Kidney (tissue), 14 donors: Measurements from ENCODE around the gene ATG101. TPM values are rescaled to one million over a fixed set of nuclear protein-coding genes. Genes with fewer than 3 reads are reported as not detected.

Experiments
- DNase-seq, 5 donors: peaks; one replicate each; pipeline ENCODE4 v3.0.0-alpha.2; 2013 to 2020
- FAIRE-seq: peaks from 2 replicates; lab custom pipeline; 2012; peaks lifted over from hg19 to GRCh38; lab: Jason Lieb, UNC
- H3K27ac ChIP-seq, 2 donors: one replicate each; pipeline ENCODE4 v1.7.0; 2013; ENCODE audit warnings: low read depth in 2 of 2, low read length in 2 of 2, inconsistent platforms in 1 of 2
- H3K27me3 ChIP-seq: one replicate; pipeline ENCODE4 v1.7.1; 2013; ENCODE audit warnings: low read length, inconsistent platforms; ENCODE audit not compliant: control insufficient read depth, insufficient read depth
- H3K36me3 ChIP-seq, 3 donors: one replicate each; pipeline versions ENCODE4 v1.7.0 to v1.7.1; 2013; ENCODE audit warnings: low read length in 3 of 3, control low read depth in 1 of 3, inconsistent platforms in 1 of 3; ENCODE audit not compliant: insufficient read depth in 3 of 3, control insufficient read depth in 2 of 3
- H3K4me1 ChIP-seq, 3 donors: one replicate each; pipeline versions ENCODE4 v1.7.0 to v1.7.1; 2013; ENCODE audit warnings: low read length in 3 of 3, inconsistent platforms in 1 of 3, low read depth in 1 of 3; ENCODE audit not compliant: control insufficient read depth in 2 of 3, insufficient read depth in 2 of 3
- H3K4me3 ChIP-seq, 3 donors: one replicate each; pipeline versions ENCODE4 v1.7.0 to v1.8.1; 2013; ENCODE audit warnings: low read length in 3 of 3, control low read depth in 1 of 3, inconsistent platforms in 1 of 3
- H3K9ac ChIP-seq, 3 donors: one replicate each; pipeline versions ENCODE4 v1.7.0 to v1.7.1; 2013; ENCODE audit warnings: low read length in 3 of 3, control low read depth in 1 of 3, inconsistent platforms in 1 of 3
- H3K9me3 ChIP-seq, 3 donors: one replicate each; pipeline versions ENCODE4 v1.7.0 to v1.7.1; 2013; ENCODE audit warnings: low read length in 3 of 3, control low read depth in 1 of 3, inconsistent platforms in 1 of 3; ENCODE audit not compliant: control insufficient read depth in 2 of 3, insufficient read depth in 1 of 3
- intact Hi-C: fragments of 100-400 bp; cut with DNase I; formaldehyde crosslinking; loops from one replicate; pipeline ENCODE4 v1.11.1; 2022
- polyA plus RNA-seq: library from polyadenylated mRNA; stranded (reverse); fragments of 350-450 nt; fragmentation: Illumina TruSeq; extraction: RNeasy Lipid Tissue Mini Kit (QIAGEN cat#74804); gene quantifications from one replicate; pipeline ENCODE4 v1.2.3, GENCODE V29; 2014; ENCODE audit warnings: low read depth, low replicate concordance; ENCODE audit not compliant: insufficient read depth
- total RNA-seq: library from RNA; stranded (reverse); fragmentation: NEBNext Ultra II Directional; extraction: Animal tissue kit (Norgen Biotek cat#: 25700); gene quantifications from one replicate; pipeline ENCODE4 v1.2.1, GENCODE V29; 2021
- TF ChIP-seq, protein P1 (sequence below): IDR thresholded peaks from 3 replicates; pipeline ENCODE4 v1.5.1; 2012; ENCODE audit warnings: mild to moderate bottlenecking, moderate library complexity, borderline replicate concordance; ENCODE audit not compliant: insufficient read depth; ENCODE audit errors: extremely low read depth
- donor health status: control.
- donor health status: control.
- donor health status: control.
- donor health status: control.
- donor health status: control.
- donor health status: DM: yes; HTN: yes; CAD: no.
- donor health status: Normal renal cell carcinoma (clear cell type).

Gene ATG101
- total and polyA plus RNA-seq, 2 donors from 2014 or later: 32.1 to 53.0 TPM

DNA sequence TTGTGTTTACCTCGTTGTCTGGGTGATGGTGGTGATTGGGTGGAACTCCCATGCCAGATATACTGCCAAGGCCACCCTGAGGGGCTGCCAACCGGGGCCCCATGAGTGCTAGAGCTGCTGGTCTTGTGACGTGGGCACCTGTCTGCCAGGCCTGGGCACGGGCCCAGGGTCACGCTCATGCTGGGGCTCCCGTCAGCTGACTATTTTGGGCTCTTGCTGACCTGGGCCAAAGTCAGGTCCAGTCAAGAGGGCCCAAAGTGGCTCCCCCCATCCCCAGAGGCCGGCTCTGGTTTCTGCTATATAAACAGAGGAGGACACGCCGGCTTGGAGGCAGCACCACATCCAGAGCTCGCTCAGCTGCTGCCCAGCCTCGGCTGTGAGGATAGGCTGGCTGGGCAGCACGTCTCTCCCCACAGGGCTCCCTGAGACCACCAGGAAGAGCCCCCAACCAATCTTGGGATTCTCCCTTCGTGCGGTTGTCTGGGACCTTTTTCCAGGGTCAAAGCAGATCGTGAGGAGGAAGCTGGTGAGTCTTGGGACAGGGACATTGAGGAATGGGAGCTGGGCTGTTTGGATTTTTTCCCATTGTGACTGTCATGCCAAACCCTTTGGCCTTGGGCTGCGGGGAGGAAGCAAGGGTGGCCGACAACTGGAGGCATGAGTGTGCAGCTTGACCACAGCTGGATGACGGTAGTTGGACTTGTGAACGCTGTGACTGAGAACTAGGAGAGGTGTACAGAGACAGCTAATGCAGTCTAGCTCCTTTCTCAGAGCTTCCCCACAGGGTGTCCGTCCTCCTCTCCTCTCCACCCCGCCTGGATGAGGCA is 26.2 kb upstream of the ATG101 start:
- Histone ChIP-seq H3K36me3 (no peaks in the 10 kb centered on the region), H3K9me3 (no peaks in the 10 kb centered on the region), H3K9ac (peak overlapping the region in 1 of 3 donors; percentile 66), H3K27ac (peak overlapping the region; percentile 79 to 87), H3K4me3 (peak overlapping the region in 1 of 3 donors; percentile 28), H3K4me1 (peaks cover 0 to 25% (median 4%) of the 10 kb centered on the region in 3 donors), H3K27me3 (no peaks in the 10 kb centered on the region)
- TF ChIP-seq, protein P1, sequence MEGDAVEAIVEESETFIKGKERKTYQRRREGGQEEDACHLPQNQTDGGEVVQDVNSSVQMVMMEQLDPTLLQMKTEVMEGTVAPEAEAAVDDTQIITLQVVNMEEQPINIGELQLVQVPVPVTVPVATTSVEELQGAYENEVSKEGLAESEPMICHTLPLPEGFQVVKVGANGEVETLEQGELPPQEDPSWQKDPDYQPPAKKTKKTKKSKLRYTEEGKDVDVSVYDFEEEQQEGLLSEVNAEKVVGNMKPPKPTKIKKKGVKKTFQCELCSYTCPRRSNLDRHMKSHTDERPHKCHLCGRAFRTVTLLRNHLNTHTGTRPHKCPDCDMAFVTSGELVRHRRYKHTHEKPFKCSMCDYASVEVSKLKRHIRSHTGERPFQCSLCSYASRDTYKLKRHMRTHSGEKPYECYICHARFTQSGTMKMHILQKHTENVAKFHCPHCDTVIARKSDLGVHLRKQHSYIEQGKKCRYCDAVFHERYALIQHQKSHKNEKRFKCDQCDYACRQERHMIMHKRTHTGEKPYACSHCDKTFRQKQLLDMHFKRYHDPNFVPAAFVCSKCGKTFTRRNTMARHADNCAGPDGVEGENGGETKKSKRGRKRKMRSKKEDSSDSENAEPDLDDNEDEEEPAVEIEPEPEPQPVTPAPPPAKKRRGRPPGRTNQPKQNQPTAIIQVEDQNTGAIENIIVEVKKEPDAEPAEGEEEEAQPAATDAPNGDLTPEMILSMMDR: no peak
- DNase-seq (no peak), FAIRE-seq (no peak)
- intact Hi-C loops: no loop called here

DNA sequence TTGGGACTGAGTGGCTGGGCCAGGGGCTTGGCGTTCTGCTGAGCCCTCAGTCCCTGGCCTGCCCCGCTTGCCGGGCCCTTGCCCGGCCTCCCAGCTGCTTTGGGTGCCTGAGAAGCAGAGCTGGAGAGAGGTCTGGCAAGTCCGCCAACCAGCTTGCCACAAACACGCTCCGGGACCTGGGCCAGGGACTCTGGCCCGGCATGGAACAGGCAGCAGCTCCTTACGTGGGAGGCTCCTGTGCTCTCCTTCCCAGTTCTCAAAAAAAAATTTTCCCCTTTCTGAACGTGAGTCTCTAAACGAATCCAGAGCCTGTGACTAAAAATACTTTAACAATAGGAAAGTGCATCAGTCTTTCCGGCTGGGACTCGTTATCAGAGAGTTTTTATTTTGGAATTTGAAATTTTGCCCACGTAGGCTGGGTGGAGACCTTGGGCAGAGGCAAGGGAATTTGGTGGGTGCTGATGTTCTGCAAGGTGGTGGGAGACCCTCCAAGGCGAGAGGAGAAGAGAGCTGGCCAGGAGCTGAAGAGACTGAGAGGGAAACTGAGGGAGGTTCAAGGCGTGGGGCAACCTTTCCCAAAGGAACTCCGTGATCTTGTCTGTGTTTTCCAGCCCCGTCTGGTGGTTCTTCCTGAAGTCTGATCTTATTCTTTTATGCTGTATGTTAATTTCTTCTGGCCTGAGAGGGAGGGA is 25.3 kb upstream of the ATG101 start:
- FAIRE-seq: no peak
- peak overlapping the region in 1 of 3 donors; percentile 66 for H3K9ac ChIP-seq
- peaks cover 0 to 24% (median 4%) of the 10 kb centered on the region in 3 donors for H3K4me1 ChIP-seq

GRCh38 chr12:52045794-52046199 is 24.0 kb upstream of the ATG101 start:
- no peak for FAIRE-seq
- intact Hi-C loops: no loop called here
- no peak overlapping the region for H3K4me3 ChIP-seq

More for the DNA sequence above, 25.3 kb upstream of the ATG101 start:
- Histone ChIP-seq H3K27me3 (no peaks in the 10 kb centered on the region), H3K9me3 (no peaks in the 10 kb centered on the region), H3K36me3 (no peaks in the 10 kb centered on the region), H3K27ac (peak overlapping the region; percentile 79 to 87), H3K4me3 (peak overlapping the region in 1 of 3 donors; percentile 28)
- TF ChIP-seq, protein P1: no peak
- peak in 1 of 5 donors; percentile 82 for DNase-seq
- intact Hi-C loops: no loop called here

More at GRCh38 chr12:52045794-52046199, 24.0 kb upstream of the ATG101 start:
- Histone ChIP-seq H3K27ac (peak overlapping the region; percentile 67 to 74), H3K36me3 (no peaks in the 10 kb centered on the region), H3K27me3 (no peaks in the 10 kb centered on the region), H3K9ac (no peak overlapping the region), H3K9me3 (no peaks in the 10 kb centered on the region), H3K4me1 (peaks cover 0 to 31% (median 12%) of the 10 kb centered on the region in 3 donors)
- DNase-seq: no peak
- TF ChIP-seq, protein P1: no peak
